NCI-H460 (cell line): Measurements from ENCODE around the gene ACAD10. TPM values are rescaled to one million over a fixed set of nuclear protein-coding genes. Genes with fewer than 3 reads are reported as not detected.

ENCODE experiments used
- DNase-seq: peaks from one replicate; pipeline ENCODE4 v3.0.0-alpha.2; 2016; ENCODE audit warnings: low read depth; ENCODE audit errors: extremely low read depth
- total RNA-seq: library from RNA; depleted of rRNA; stranded (reverse); fragments of >200 nt; shearing (Covaris generic); gene quantifications from 2 replicates; pipeline ENCODE4 v1.2.3, GENCODE V29; 2014

The ACAD10 gene
- total RNA-seq, 1 experiment from 2014 or later = 19.0 TPM

DNA sequence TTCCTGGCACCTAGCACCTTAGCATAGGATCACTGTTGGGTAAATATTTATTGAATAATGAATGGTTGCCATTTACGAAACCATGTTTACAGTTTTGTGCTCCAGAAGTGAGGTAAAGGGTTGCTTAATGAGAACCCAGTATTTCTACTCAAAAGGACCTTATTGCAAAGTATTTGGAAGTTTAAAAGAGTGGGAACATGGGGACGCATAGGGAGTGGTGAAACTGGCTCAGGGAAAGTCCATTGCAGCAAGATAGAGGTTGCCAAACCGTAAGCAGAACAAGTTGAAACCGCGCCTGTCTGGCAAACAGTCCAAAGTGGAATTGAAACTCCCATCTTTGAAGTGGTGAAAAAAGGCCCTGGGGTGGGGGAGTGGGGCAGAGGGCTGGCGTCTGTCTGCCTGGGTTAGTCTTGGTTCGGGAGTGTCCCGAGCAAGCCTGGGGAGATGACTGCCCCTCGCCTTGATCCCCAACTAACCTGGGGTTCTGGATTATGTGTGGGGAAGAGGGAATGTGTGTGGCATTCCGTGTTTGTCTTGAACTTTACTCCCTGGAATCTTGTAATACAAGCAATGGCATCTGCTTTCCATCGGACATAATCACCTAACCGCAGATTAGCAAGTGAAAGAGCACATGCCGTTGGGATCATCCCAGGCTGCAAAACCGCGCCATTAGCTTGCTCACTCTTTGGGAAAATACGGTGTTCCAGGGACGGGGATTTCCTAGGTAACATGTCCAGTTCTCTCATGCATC, 88.1 kb downstream of the ACAD10 start:
- DNase-seq = no peak

DNA sequence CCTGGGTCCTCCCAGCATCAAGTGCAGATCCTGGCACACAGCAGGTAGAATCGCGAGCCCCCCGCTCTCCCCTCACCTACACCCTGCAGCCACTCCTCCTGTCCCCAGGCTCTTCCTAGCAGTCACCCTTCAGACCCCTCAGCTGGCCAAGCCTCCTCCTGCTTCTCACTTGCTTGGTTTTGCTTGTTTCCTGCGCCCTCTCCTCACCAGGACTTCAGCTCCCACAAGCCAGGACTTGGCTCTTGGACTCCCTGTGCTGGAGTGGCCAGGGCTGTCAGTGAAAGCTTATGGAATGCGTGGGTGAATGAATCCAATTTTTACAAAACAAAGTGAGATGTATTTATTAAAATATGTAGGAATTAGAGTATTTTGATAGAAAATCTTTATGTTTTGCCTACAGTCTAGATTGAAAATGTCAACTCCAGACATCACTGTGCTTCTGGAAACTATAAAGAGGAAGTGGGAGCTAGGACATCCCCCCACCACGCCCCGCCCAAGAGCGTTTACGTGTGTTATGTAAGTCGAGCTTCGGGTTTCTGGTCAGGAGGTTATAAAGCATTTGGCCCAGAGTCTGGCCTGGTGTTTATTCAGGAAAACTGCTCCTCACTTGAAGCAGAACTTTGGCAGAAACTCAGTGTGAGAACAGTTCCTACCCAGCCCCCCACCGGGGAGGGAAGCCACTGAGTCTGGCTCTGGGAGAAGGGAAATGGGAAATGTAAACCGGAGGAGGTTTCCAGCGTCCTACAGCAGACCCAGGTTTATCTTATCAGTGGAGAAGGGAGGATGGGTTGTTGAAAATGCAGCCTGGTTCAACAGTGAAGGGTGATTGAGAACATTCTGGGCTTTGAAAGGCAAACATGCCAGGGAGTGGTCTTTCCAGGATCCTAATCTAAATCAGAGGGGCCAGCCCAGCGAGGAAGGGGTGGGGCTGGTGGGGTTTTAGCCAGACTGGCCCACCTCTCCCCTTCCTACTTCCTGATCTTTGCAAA, 89.6 kb downstream of the ACAD10 start:
- no peak for DNase-seq

DNA sequence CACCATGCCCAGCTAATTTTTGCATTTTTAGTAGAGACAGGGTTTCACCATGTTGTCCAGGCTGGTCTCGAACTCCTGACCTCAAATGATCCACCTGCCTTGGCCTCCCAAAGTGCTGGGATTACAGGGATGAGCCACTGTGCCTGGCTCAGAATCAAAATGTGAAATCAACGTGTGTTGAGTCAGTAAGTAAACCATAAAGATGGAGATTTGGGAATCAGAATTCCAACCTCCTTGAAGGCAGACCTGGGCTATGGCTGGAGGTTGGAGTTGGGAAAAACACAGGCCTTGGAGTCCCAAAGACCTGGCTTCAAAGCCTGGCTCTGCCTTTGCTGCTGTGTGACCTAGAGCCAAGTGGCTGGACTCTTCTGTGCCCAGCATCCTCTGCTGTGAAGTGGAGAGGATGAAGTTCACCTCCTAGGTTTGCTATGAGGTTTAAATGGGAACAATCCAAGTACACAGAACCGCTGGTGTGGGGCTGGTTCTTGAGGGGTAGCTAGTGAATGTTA, 91.0 kb downstream of the ACAD10 start:
- DNase-seq = no peak

DNA sequence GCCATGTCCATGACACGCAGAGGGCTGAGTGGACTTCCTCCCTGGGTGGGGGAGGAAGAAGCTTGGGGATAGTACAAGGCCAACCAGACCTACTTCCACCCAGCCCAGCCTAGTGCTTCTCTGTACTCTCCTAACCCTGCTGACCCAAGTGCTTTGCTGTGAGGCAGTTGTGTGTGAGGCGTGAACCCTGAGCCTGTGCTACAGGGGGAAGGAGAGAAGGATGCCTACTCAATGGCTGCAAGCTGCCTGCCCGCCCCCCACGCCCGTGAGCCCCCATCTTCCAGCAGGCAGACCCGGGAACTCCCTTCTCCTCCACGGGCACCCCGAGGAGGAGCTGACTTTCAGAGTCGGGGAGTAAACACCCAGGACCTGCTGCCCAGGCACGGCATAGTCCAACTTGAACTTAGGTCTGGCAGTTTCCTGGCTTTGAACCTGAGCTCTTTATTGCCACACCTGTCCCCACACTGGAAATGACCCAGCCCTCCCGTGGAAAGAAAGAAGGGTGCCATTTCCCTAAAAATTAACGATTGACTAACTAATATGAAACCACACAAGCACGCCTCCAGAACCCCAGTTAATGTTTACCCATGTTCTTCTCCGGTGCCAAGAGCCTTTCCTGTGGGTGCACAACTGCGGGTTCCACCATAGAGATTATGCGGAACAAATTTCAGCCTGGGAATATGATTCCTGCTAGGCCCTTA, 91.6 kb downstream of the ACAD10 start:
- DNase-seq = no peak

DNA sequence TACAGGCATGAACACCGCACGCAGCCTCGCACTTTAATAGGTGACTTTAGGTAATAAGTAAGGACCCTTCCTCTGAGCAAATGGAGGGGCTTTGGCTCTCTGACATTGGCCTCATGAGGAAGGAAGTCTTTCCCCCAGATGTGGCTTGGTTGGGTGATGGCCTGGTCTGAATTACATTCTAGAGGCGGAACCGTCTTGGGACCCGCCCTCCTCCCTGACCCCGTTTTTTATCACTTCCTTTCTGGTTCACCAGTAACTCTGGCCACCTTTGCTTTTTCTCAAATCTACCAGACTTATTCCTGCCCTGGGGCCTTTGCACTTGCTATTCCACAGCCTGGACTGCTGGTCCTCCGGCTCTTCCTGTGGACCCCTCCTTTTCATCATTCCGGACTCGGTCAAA, 94.3 kb downstream of the ACAD10 start:
- DNase-seq = no peak

DNA sequence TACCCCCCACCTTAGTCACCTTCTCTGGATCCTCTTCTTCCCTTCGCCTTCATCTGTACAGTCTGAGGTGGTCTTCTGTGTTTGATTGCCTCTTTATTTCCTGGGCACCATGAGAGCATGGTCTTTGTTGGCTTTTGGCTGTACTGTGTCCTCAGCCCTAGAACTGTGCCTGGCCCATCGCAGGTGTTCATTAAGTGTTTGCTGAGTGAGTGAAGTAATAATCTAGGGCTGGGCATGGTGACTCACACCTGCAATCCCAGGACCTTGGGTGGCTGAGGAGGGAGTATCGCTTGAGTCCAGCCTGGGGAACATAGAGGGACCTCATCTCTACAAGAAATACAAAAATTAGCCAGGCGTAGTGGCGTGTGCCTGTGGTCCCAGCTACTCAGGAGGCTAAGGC, 94.8 kb downstream of the ACAD10 start:
- no peak for DNase-seq

DNA sequence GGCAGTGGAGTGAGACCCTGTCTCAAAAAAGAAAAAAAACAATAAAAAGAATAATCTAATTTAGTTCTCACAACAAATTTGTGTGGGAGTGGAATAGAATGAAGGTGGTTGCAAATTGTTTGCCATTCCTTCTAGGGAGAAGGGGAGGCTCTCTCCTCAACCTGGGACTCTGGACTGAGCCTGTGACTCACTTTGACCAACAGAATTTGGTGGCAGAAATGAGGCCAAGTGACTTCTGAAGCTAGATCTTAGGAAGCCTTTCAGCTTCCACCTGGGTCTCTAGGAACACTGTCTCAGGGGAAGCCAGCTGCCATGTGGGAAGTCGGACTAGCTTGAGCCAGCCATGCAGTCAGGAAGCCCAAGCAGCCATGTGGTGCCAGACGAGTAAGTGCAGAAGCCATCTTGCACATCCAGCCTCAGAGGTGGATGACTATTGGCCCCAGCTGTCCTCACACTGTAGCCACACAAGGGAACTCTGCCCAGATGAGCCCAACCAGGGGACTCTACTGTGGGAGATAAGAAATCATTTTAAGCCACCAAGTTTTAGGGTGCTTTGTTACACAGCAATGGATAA, 95.3 kb downstream of the ACAD10 start:
- no peak for DNase-seq

DNA sequence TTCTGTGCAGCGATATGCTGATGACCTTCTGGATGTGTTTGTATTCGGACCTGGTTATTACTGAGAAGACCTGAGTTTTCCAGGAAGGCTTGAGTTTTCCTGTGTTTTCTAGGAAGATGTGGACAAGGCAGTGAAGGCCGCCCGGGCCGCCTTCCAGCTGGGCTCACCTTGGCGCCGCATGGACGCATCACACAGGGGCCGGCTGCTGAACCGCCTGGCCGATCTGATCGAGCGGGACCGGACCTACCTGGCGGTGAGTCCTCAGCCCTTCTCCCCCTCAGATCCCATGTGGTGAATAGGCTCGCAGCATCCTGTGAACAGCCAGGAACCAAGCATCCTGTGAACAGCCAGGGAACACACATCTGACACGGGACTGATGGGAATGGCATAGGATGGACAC, 97.2 kb downstream of the ACAD10 start:
- DNase-seq = no peak

DNA sequence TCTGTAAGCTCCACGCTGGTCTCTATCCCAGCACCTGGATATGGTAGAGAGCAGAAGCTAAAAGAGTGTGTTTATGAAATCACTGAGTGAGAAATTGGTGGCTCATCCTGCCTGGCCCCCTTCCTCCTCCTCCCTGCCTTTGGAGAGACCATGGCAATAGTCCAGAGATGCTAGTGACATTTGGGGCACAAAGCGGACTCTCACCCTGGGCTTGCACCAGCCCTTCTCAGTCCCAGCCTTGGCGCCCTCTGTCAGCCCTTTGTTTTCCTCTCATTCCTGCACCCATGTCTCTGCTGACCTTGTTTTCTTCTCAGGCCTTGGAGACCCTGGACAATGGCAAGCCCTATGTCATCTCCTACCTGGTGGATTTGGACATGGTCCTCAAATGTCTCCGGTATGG, 99.1 kb downstream of the ACAD10 start:
- DNase-seq = no peak

DNA sequence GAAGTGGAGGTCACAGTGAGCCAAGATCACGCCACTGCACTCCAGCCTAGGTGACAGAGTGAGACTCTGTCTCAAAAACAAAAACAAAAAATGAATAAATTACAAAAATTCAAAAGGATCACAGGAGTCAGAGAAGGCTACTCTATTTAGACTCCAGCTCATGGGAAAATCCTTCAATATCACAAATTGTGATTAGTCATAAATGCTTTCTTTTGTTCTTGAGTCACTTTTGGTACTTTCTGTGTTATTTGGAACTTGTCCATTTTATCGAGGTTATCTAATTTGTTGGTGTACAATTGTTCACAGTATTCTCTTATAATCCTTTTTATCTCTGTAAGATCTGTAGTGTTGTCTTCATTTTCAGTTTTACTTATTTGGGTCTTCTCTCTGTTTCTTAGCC, 99.8 kb downstream of the ACAD10 start:
- no peak for DNase-seq

DNA sequence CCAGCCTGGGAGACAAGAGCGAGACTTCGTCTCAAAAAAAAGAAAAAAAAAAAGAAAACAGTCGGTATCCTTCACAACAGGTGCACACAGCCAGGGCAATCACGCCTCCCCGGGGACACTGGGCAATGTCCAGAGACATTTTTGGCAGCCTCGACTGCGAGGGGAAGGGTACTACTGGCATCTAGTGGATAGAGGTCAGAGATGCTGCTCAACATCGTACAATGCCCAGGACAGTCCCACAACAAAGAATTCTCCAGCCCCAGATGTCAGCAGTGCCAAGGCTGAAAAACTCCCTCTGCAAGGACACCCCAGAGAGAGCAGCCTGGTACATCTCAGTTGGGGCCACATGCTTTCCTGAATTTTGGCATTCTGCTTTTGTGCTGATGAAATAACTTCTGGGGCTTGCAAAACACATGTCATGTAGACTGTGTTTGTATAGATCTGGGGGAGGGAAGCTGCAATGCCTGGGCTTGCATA, 102.4 kb downstream of the ACAD10 start:
- peak; percentile 14 for DNase-seq

DNA sequence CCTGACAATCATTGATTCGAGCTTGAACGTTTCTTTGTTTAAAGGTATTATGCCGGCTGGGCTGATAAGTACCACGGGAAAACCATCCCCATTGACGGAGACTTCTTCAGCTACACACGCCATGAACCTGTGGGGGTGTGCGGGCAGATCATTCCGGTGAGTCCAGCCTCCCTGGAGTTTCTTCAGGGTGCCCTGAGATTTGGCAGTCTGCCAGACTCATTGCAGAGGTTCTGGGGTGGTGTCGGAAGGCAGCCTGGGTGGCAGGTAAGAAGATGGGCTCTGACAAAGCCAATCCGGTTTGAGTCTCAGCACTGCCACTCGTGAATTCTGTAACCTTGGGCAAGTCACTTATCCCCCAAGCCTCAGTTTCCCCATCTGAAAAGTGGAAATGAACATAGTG, 103.9 kb downstream of the ACAD10 start:
- DNase-seq = no peak

DNA sequence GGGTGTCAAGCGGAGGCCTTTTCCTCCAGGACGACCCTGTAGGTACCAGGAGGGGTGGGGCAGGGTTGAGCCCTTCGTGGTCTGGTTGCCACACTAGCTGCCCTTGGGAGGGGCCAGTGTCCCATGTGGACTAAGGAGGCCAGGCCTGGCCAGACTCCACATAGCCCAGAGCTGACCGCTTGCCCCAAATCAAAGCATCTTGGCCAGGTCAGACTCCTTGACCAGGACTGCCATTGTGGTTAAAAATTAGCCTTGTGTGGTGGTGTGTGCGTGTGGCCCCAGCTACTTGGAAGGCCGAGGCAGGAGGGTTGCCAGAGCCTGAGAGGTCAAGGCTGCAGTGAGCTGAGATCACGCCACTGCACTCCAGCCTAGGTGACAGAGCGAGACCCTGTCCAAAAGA, 105.7 kb downstream of the ACAD10 start:
- DNase-seq = no peak

DNA sequence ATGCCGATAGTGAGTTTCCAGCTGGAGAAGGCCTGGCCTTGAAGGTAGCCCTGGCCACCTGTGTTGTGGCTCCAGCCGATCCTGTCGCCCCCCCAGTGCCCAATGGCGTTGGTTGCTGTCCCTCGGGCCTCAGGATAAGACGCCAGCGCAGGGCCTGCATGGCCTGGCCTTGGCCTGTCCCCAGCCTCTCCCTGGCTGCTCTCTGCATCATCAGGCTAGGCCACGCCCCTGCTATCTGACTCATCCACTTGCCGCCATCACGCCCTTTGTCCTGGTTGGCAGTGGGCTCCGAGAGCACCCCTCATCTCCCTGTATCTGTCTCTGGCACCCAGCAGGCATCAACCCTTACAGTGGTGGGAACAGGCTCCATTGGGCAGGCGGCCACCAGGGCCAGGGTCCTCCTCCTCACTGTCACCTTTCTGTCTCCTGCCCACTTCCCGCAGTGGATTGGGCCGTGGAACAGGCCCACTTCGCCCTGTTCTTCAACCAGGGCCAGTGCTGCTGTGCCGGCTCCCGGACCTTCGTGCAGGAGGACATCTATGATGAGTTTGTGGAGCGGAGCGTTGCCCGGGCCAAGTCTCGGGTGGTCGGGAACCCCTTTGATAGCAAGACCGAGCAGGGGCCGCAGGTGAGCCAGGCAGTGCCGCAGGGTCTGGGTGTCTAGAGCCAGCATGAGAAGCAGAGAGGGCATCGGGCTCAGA, 106.5 kb downstream of the ACAD10 start:
- no peak for DNase-seq

DNA sequence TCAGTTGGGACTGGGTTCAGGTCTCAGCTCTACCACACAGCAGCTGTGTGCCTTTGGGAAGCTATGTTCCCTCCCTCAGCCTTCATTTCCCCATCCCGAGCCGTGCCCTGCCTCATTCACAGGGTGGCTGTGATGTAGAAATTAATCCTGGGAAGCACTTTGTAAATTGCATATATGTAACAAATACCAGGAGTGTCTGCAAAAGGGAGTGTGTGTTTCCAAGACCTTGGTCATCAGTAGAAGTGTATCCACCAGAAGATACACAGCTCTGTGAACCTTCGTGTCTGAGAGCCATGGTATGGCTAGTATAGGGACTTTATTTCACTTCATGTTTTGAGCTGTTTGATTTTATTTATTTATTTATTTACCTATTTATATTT, 107.0 kb downstream of the ACAD10 start:
- DNase-seq = no peak

DNA sequence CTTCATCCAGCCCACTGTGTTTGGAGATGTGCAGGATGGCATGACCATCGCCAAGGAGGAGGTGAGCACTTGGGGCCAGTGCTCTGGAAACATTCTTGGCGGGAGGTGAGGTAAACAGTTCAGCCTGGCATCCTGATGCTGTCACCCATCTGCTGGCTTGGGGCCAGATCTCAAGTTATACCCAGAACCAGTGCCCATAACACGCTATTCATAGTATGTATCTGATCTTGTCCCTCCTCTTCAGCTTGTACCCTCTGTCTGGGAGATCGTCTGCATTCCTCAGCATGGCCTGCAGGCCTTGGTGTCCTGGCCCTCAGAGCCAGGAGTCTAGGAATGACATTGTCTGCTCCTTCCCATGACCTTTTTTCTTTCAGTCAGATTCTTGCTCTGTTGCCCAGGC, 112.3 kb downstream of the ACAD10 start:
- DNase-seq = no peak

DNA sequence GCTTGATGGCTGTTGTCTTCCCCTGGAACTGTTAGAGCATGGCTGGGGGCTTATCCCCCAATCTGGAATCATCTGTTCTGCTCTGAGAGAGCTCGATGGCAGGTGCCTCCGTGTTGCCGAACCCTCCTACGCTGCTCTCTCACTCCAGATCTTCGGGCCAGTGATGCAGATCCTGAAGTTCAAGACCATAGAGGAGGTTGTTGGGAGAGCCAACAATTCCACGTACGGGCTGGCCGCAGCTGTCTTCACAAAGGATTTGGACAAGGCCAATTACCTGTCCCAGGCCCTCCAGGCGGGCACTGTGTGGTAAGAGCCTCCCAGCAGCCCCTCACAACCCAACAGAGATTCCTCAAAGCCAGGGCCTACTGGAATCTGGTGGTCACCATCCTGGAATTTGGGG, 113.9 kb downstream of the ACAD10 start:
- DNase-seq = no peak

DNA sequence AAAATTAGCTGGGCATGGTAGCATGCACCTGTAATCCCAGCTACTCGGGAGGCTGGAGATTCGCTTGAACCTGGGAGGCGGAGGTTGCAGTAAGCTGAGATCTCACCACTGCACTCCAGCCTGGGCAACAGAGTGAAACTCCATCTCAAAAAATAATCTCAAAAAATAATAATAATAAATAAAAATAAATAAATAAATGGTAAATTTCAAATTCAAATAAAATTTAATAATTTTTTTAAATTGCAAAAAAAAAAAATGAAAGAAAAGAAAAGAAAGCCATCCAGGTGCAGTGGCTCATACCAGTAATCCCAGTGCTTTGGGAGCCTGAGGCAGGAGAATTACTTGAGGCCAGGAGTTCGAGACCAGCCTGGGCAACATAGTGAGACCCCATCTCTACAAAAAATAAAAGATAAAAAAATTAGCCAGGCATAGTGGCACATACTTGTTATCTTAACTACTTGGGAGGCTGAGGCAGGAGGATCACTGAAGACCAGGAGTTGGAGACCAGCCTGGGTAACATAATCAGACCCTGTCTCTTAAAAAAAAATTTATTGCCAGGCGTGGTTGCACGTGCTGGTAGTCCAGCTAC, 117.3 kb downstream of the ACAD10 start:
- DNase-seq = no peak

DNA sequence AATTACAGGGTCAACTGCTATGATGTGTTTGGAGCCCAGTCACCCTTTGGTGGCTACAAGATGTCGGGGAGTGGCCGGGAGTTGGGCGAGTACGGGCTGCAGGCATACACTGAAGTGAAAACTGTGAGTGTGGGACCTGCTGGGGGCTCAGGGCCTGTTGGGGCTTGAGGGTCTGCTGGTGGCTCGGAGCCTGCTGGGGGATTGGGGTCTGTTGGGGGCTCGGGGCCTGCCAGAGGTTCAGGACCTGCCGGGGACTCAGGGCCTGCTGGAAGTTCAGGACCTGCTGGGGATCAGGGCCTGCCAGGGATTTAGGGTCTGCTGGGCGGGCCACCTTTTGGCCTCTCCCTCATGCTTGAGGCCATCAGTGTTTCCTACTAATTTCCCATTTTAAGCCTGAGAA, 118.0 kb downstream of the ACAD10 start:
- DNase-seq = no peak

DNA sequence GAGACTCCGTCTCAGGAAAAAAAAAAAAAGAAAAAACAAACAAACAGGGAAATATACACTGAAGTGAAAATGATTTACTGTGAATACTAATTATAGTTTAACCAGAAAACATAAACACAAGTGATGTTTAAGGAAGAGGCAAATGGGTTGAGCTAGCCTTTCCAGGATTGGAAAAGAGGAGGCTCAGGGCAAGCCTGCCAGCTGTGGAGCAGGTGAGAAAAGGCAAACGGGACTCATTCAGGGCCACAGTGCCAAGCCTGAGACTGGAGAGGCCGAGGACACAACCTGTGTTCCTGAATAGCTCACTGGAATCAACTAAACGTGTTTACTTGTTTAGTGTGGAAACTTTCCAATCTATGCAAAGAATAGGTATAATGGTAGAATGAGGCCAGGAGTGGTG, 120.5 kb downstream of the ACAD10 start:
- no peak for DNase-seq
